Measurements from ENCODE around the gene PTGFRN.

DNA sequence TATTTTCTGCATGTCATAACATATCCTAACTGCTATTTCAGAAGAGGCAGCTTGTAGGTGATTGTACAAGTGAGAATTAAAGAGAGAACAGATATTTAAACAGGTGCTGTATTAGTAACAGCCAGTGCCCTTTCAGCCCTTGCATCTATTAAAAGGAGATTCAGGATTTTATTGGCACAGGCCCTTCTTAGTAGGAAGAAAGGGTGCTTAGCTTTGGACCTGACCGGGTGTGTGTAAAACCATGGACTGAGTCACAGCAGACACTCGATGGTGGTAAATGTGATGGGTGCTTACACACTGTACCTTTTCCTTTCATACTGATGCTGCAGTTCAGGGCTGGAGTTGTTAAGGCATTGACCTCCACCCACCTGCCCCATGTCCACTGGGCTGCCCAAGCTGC lies 79.2 kb downstream of the PTGFRN start:
- TF ChIP-seq, protein P1, sequence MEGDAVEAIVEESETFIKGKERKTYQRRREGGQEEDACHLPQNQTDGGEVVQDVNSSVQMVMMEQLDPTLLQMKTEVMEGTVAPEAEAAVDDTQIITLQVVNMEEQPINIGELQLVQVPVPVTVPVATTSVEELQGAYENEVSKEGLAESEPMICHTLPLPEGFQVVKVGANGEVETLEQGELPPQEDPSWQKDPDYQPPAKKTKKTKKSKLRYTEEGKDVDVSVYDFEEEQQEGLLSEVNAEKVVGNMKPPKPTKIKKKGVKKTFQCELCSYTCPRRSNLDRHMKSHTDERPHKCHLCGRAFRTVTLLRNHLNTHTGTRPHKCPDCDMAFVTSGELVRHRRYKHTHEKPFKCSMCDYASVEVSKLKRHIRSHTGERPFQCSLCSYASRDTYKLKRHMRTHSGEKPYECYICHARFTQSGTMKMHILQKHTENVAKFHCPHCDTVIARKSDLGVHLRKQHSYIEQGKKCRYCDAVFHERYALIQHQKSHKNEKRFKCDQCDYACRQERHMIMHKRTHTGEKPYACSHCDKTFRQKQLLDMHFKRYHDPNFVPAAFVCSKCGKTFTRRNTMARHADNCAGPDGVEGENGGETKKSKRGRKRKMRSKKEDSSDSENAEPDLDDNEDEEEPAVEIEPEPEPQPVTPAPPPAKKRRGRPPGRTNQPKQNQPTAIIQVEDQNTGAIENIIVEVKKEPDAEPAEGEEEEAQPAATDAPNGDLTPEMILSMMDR (optimal IDR thresholded peaks at IDR 0.05 in 1 of 3, IDR thresholded peaks at IDR 0.05 in 1 of 3, conservative IDR thresholded peaks at IDR 0.05 in 1 of 3; ENCODE audit: extremely low read depth in 1 of 3, insufficient read depth in 2 of 3, low read length in 3 of 3) = no peak
- TF ChIP-seq EZH2 (IDR thresholded peaks at IDR 0.05; ENCODE audit: low read length) = no peak

Data from keratinocyte (primary cell).